ENCODE data around the gene TARS2. TPM values are rescaled to one million over a fixed set of nuclear protein-coding genes. Genes with fewer than 3 reads are reported as not detected.
A peak's percentile ranks its signal among the peaks of the same experiment; 100 is the strongest.

Gene TARS2
- polyA plus RNA-seq, 3 donors, result 8.9 to 16.9 (median 10.5) TPM

- WGBS, 3 donors, result 97 to 98% (median 97%) methylated on average over 14 of the region's 14 CpGs
- no peak overlapping the region for H3K27ac ChIP-seq (ENCODE audit: low read depth, low read length)
Measured at GRCh38 chr1:150530491-150531159, 43.4 kb downstream of the TARS2 start.

DNA sequence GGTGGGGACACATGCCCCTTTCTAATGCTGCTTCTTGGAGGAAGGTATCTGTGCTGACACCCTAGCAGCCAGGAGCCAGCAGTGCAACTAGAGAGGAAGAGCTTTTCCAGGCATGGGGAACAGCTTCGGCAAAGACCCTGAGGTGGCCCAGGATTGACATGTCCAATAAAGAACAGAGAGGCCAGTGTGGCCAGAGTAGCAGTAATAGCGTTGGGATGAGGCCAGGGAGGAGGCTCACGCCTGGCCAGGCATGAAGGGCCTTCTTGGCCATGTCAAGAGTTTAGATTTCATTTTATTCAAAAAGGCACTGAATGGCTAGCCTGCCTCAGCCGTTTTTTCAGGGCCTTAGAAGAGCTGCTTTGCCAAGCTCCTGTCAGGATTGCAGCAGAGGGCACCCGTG lies 45.6 kb downstream of the TARS2 start:
- 33 to 44% (median 42%) methylated on average over 5 of the region's 5 CpGs for WGBS, 3 donors
- no peak overlapping the region for H3K27ac ChIP-seq (ENCODE audit: low read depth, low read length)

GRCh38 chr1:150534002-150534401 lies 46.8 kb downstream of the TARS2 start:
- H3K27ac ChIP-seq (ENCODE audit: low read depth, low read length), result no peak overlapping the region
- 88 to 94% (median 93%) methylated on average over 6 of the region's 6 CpGs for WGBS, 3 donors

DNA sequence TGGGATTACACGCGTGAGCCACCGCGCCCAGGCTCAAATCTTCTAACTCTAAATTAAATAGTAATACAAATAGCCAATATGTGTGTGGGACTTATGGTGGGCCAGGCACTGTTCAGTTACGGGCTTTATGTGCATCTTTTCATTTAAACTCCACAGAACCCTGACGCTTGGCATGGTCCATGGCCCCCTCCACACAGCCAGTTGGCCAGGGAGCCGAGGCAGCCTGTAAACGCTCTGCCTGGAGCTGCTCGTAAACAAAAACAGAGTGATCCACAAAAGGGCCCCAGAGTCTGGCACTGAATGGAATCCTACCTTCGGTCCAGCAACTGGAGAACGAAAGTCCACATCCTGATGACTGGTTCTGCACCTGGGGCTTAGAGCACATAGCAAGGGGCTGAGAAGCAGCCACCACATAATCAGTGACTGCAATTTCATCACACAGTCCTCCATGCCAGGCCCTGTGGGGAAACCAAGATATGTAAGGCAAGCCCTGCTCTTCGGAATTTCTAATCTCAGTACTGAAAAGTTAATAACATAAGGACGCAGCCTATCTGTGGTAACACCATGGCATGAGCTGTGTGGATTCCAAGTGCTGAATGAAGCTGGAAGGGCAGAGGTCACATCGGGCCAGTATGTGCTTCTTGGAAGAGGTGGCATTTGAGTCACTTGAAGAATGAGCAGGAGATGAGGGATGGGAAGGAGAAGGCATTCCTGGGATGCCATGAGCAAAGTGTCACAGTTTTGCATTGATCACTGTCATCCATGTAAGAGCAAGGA lies 48.5 kb downstream of the TARS2 start:
- 91 to 94% (median 92%) methylated on average over 14 of the region's 14 CpGs for WGBS, 3 donors
- no peak overlapping the region for H3K27ac ChIP-seq (ENCODE audit: low read depth, low read length)

- no peak overlapping the region for H3K27ac ChIP-seq (ENCODE audit: low read depth, low read length)
- WGBS, 3 donors, result 89 to 96% (median 91%) methylated on average over 12 of the region's 12 CpGs
Measured at GRCh38 chr1:150536836-150537731, 49.9 kb downstream of the TARS2 start.

GRCh38 chr1:150537732-150538684 lies 50.8 kb downstream of the TARS2 start:
- no peak overlapping the region for H3K27ac ChIP-seq (ENCODE audit: low read depth, low read length)
- 68 to 80% (median 71%) methylated on average over 16 to 17 of the region's 17 CpGs for WGBS, 3 donors

GRCh38 chr1:150543500-150544143 lies 56.4 kb downstream of the TARS2 start:
- 73 to 77% (median 75%) methylated on average over 13 of the region's 13 CpGs for WGBS, 3 donors
- H3K27ac ChIP-seq (ENCODE audit: low read depth, low read length), result no peak overlapping the region

GRCh38 chr1:150544204-150544603 lies 57.0 kb downstream of the TARS2 start:
- 54 to 74% (median 57%) methylated on average over 3 of the region's 3 CpGs for WGBS, 3 donors
- H3K27ac ChIP-seq (ENCODE audit: low read depth, low read length), result no peak overlapping the region

DNA sequence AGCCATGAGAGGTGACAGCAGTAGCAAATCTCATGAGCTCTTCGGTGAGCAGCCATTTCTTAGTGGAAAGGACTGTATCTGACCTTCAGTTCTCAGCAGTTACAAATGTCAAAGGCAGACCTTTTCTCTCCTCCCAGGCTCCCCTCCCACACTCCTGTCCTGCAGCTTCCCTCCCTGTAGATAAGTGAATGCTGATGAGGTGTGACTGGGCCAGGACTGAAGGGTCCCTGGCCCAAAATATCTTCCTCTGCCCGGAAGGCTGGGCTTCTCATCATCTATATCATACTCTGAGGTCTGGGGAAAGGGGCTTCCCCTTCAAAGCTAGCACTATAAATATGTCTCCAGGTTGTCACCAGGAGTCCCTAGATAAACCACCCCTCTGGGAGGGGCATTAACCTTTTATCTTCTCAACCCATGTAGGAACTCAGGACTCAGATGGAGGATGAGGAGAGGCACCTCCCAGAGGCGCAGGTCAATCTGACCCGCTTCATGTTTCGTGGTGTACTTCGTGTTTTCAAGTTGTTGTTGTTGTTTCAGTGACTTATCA lies 58.3 kb downstream of the TARS2 start:
- no peak overlapping the region for H3K27ac ChIP-seq (ENCODE audit: low read depth, low read length)
- 83 to 86% (median 84%) methylated on average over 6 of the region's 6 CpGs for WGBS, 3 donors

DNA sequence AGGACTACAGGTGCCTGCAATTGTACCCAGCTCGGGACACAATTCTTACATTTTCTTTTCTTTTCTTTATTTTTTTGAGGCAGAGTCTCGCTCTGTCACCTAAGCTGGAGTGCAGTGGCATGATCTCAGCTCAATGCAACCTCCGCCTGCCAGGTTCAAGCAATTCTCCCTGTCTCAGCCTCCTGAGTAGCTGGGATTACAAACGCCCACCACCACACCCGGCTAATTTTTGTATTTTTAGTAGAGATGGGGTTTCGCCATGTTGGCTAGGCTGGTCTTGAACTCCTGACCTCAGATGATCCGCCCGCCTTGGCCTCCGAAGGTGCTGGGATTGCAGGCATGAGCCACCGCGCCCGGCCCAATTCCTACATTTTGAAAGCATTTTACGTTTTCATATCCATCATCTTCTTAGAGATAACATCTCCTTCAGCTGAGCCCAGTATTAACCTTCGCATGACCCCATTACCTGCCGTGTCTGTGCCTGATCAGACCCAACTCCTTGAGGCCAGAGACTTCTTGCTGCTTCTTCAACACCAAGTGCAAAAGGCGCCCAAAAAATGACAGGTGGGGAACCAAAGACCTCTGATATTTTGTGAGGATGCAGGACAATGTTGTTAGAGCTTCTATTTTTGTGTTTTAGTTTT lies 59.2 kb downstream of the TARS2 start:
- WGBS, 3 donors, result 83 to 88% (median 87%) methylated on average over 16 of the region's 16 CpGs
- H3K27ac ChIP-seq (ENCODE audit: low read depth, low read length), result no peak overlapping the region

DNA sequence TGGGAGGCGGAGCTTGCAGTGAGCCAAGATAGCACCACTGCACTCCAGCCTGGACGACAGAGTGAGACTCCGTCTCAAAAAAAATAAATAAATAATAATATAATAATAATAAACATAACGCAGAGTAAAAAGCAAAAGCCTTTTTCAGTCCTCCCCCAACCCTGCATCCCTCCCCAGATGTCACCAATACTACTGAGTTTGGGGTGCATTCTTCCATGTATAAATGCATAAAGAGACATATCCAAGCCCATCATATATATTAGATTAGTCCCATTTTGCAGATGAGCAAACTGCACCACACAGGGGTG lies 61.1 kb downstream of the TARS2 start:
- H3K27ac ChIP-seq (ENCODE audit: low read depth, low read length), result no peak overlapping the region
- 44 to 58% (median 54%) methylated on average over 4 of the region's 4 CpGs for WGBS, 3 donors

- peak within 1 kb of the TSS; percentile 28 for H3K27ac ChIP-seq (ENCODE audit: low read depth, low read length)
- 0 to 1% (median 1%) methylated on average over 61 to 91 of the region's 91 CpGs for WGBS, 3 donors
Measured at GRCh38 chr1:150548632-150549495, 61.6 kb downstream of the TARS2 start, which contains the start of gene ADAMTSL4. ADAMTSL4 (plus strand) TSS chr1:150549408; CDS start chr1:150552289, 2,881 bp downstream.

- peak overlapping the region; percentile 21 for H3K27ac ChIP-seq (ENCODE audit: low read depth, low read length)
- WGBS, 3 donors, result 12 to 19% (median 13%) methylated on average over 39 to 43 of the region's 43 CpGs
Measured at GRCh38 chr1:150549496-150550221, 62.4 kb downstream of the TARS2 start.

DNA sequence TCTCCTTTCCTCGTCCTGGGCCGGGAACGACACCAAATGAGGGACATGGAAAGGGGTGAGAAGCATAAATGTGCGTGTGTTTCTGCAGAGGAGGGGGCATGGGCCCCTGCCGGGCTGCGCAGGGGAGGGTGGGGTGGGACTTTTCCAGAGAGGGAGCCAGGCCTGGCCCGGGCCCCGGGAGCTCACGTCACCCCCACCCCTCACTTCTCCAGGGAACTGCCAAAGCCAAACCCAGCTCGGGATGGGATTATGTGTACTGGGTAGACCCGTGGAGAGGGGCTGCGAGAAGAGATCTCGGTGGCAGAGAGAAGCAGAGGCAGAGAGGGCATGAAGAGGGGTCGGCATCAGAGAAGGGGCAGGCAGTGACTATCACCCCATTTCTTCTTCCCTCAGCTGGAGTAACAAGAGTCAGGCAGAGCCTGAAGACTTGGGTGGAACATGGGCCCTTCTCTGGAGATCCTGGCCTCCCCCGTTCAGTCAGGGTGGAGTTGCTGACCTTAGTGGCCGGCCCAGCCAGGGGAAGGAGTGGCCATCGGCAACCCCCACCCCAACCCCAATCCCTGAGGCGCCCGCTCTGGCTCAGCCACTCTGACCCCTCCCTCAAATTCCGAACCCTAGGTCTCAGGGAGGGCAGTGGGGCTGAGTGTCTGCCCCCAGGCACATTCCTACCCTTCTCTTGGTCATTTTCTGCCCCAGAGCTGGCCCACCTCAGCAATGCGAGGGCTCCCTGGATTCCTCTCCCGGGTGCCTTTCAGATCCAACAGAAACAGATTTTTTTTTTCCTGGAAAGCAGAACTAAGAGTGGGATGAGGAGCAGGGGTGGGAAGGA lies 63.2 kb downstream of the TARS2 start:
- 52 to 60% (median 58%) methylated on average over 20 to 22 of the region's 22 CpGs for WGBS, 3 donors
- H3K27ac ChIP-seq (ENCODE audit: low read depth, low read length), result peak overlapping the region; percentile 28
